Spleen (tissue), 7 donors: ENCODE results near the gene DNAJC7.

Experiments
- CTCF ChIP-seq, 11 experiments: fragments of 200-600 bp in 7 of 11; fragments of 450-650 bp in 4 of 11; sonication (generic) in 4 of 11; IDR thresholded peaks in 8 of 11; conservative IDR thresholded peaks in 3 of 11; 1 replicate in 7 of 11; 2 replicates in 4 of 11; pipeline versions ENCODE4 v1.4.0 to v1.8.0; 2016 to 2021; ENCODE audit warnings: antibody characterized with exemption in 11 of 11, inconsistent platforms in 4 of 11, mild to moderate bottlenecking in 1 of 11
- POLR2A ChIP-seq, 3 donors: fragments of 450-650 bp; IDR thresholded peaks; one replicate each; pipeline ENCODE4 v1.5.1; 2017; ENCODE audit warnings: antibody characterized with exemption in 3 of 3, mild to moderate bottlenecking in 1 of 3
- donor health status: DM: no; HTN: no; CAD: no; lungs with moderate emphysema.
- donor health status: DM: no; HTN: no; CAD: no.
- donor health status: DM: no; HTN: no; CAD: no.

- TF ChIP-seq CTCF (IDR thresholded peaks at IDR 0.05 in 8 of 11, conservative IDR thresholded peaks at IDR 0.05 in 3 of 11) (no peak), POLR2A (IDR thresholded peaks at IDR 0.05) (no peak)
These were observed 77.5 kb downstream of the DNAJC7 start for GRCh38 chr17:41939693-41940090.
